ENCODE data around the gene CLTB. TPM values are rescaled to one million over a fixed set of nuclear protein-coding genes. Genes with fewer than 3 reads are reported as not detected.

Gene CLTB
- total and polyA plus RNA-seq, 2 of the 13 experiments (the other 11 are each of a cell fraction or from before 2014, with no cell fraction given) = 23.3 to 33.8 TPM

- Histone ChIP-seq H2AFZ (ENCODE audit: low read length) (no peak overlapping the region), H3K9me3 (ENCODE audit: low read length) (no peaks in the 10 kb centered on the region), H3K9ac (ENCODE audit: insufficient read depth, low read depth, low read length) (peak overlapping the region; percentile 40; the same call in 1 of the 2 replicates), H3K36me3 (replicated peaks in 1 of 2; ENCODE audit: control insufficient read depth in 1 of 2, insufficient read depth in 2 of 2, low read length in 2 of 2) (no peaks in the 10 kb centered on the region), H3K27me3 (ENCODE audit: control insufficient read depth in 1 of 2, insufficient read depth in 2 of 2, low read length in 2 of 2) (no peaks in the 10 kb centered on the region), H3K27ac (ENCODE audit: extremely low read length, insufficient read depth, low read length) (peak overlapping the region; percentile 15), H3K4me2 (ENCODE audit: low read depth, low read length) (peak overlapping the region; percentile 55), H3K4me1 (ENCODE audit: insufficient read depth, low read length) (peaks cover 73% of the 10 kb centered on the region), H3K4me3 (replicated peaks in 1 of 3; ENCODE audit: insufficient read depth in 1 of 3, low read depth in 2 of 3, low read length in 3 of 3) (peak overlapping the region in 2 of 3 experiments; percentile 9 to 37; a peak in 2 of 6 replicates), H3K79me2 (ENCODE audit: insufficient read depth, low read length) (no peaks in the 10 kb centered on the region), H4K20me1 (ENCODE audit: insufficient read depth, low read length) (no peaks in the 10 kb centered on the region)
- DNase-seq (ENCODE audit: low spot score) (peak; percentile 55), ATAC-seq (0 out of 3 replicates have a peak, but pooled peaks have one; percentile 14), FAIRE-seq (peak; percentile 34)
- no TSS peak for BruUV-seq (replicated peaks)
- in situ Hi-C loops (cut with HindIII; ENCODE audit: extremely low pct_ligation_motif_present, low pct_unique_long_range_greater_than_20kb) = loop anchor here (25.0 kb wide), 1 partner anchor 574 kb away; the partner anchor contains the start of gene CPLX2
- ChIA-PET POLR2A (interaction anchor here (1.2 kb wide), 1 partner anchor 99 kb away, joined by 3 read pairs; no protein-coding TSS in a partner anchor), CTCF (ENCODE audit: low intra/inter-chr PET ratio, low total read pairs) (no interaction called here)
- WGBS (ENCODE audit: low lambda C conversion rate) = 4% methylated on average over 5 of the region's 5 CpGs
- intact Hi-C loops (cut with micrococcal nuclease; ENCODE audit: unreplicated experiment) = no loop called here
- peak in 1 of 2 experiments; percentile 91; a peak in 2 of 4 replicates for TF ChIP-seq ATF4 (CRISPR knock-in tag; IDR thresholded peaks at IDR 0.05)
- no peak for TF ChIP-seq WIZ (CRISPR knock-in tag; IDR thresholded peaks at IDR 0.05)
- TF ChIP-seq SKIL (CRISPR knock-in tag; IDR thresholded peaks at IDR 0.05; ENCODE audit: borderline replicate concordance) = no peak
- TF ChIP-seq, protein P1, sequence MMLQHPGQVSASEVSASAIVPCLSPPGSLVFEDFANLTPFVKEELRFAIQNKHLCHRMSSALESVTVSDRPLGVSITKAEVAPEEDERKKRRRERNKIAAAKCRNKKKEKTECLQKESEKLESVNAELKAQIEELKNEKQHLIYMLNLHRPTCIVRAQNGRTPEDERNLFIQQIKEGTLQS (CRISPR knock-in tag; IDR thresholded peaks at IDR 0.05) = peak; percentile 32; the same call in 1 of the 2 replicates
- no peak for TF ChIP-seq FOXK1 (CRISPR knock-in tag; IDR thresholded peaks at IDR 0.05; ENCODE audit: borderline replicate concordance, low read depth)
- TF ChIP-seq PBX3 (CRISPR knock-in tag; IDR thresholded peaks at IDR 0.05; ENCODE audit: borderline replicate concordance) = no peak
- TF ChIP-seq ZNF816 (CRISPR knock-in tag; IDR thresholded peaks at IDR 0.05; ENCODE audit: borderline replicate concordance) = no peak
- peak; percentile 78; the same call in 1 of the 2 replicates for TF ChIP-seq SOX5 (CRISPR knock-in tag; IDR thresholded peaks at IDR 0.05; ENCODE audit: borderline replicate concordance)
- TF ChIP-seq, protein P2, sequence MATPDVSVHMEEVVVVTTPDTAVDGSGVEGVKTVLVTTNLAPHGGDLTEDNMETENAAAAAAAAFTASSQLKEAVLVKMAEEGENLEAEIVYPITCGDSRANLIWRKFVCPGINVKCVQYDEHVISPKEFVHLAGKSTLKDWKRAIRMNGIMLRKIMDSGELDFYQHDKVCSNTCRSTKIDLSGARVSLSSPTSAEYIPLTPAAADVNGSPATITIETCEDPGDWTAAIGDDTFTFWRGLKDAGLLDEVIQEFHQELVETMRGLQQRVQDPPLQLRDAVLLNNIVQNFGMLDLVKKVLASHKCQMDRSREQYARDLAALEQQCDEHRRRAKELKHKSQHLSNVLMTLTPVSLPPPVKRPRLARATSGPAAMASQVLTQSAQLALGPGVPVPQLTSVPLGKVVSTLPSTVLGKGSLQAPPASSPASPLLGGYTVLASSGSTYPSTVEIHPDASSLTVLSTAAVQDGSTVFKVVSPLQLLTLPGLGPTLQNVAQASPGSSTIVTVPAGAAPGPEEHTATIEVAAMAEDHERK (CRISPR knock-in tag; IDR thresholded peaks at IDR 0.05; ENCODE audit: low read depth) = no peak
- peak; percentile 36 for TF ChIP-seq GATAD2A (CRISPR knock-in tag; IDR thresholded peaks at IDR 0.05)
- TF ChIP-seq CC2D1A (CRISPR knock-in tag; IDR thresholded peaks at IDR 0.05) = no peak
- no peak for TF ChIP-seq SOX13 (IDR thresholded peaks at IDR 0.05)
- TF ChIP-seq SOX13 (CRISPR knock-in tag; conservative IDR thresholded peaks at IDR 0.05 in 1 of 2, IDR thresholded peaks at IDR 0.05 in 1 of 2) = peak in 1 of 2 experiments; percentile 82; a peak in 2 of 4 replicates
- no peak for TF ChIP-seq MLLT10 (CRISPR knock-in tag; IDR thresholded peaks at IDR 0.05)
- TF ChIP-seq TCF12 (IDR thresholded peaks at IDR 0.05) = no peak
- TF ChIP-seq TCF12 (CRISPR knock-in tag; IDR thresholded peaks at IDR 0.05) = no peak
- no peak for TF ChIP-seq POGZ (CRISPR knock-in tag; IDR thresholded peaks at IDR 0.05)
- no peak for TF ChIP-seq ZNF616 (CRISPR knock-in tag; IDR thresholded peaks at IDR 0.05; ENCODE audit: low read depth)
- no peak for TF ChIP-seq HNRNPH1 (optimal IDR thresholded peaks at IDR 0.05; ENCODE audit: low read depth, low read length)
- TF ChIP-seq ZEB1 (IDR thresholded peaks at IDR 0.05; ENCODE audit: insufficient replicate concordance, low read depth) = no peak
Measured at GRCh38 chr5:176436656-176437055, 20.3 kb upstream of the CLTB start.

All from HepG2 (cell line).